ENCODE results near the gene DIS3L2.

GRCh38 chr2:232024457-232024856 lies 62.9 kb downstream of the DIS3L2 start:
- TF ChIP-seq EZH2 (IDR thresholded peaks at IDR 0.05) (no peak), POLR2AphosphoS5 (IDR thresholded peaks at IDR 0.05; ENCODE audit: borderline replicate concordance, low read depth, low read length) (no peak)
